Measurements from ENCODE around the gene NHSL2.
"Not testable (repeated sequence)": the region's sequence is repeated elsewhere in the genome, so short reads cannot be mapped to it uniquely, and the experiment has no call there.

The NHSL2 gene

DNA sequence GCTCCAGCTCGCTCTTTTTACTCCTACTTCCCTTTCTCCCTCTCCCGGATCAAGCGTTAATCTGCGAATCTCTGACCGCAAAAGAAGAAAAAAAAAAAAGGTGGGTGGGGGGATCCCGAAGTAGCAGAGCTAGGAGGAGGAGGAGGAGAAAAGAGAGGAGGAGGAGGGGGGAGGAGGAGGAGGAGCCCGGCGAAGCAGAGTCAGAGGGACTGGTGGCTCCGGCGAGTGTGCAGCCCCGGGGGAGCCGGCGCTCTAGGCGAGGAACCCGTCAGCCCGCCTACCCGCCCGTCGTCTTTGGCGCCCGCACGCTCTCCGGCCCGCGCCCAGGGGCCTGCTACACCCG lies at the start of gene NHSL2:
TSS of gene NHSL2 (plus strand) at position 203 of the 343 bp plus-strand sequence.
- no peak for DNase-seq (ENCODE audit: low read depth)

DNA sequence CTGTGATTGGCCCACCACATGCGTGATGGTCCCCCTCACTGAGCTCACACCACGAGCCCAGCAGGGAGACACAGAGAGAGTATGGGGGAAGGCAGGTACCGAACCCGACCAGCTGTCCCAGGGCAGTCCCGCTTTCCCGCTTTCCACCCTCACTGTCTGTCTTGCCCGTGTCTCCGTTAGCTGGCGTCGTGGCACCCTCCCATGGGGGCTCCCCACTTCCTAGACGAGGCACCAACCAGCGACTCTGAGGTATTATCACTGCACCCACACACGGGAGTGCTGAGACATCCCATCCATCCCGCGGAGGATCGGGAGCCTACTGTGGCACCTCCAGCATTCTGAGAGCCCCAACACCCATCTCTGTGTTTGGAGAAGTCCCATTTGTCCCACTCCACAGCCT lies 43.0 kb upstream of the NHSL2 start:
- no peak for DNase-seq (ENCODE audit: low read depth)

DNA sequence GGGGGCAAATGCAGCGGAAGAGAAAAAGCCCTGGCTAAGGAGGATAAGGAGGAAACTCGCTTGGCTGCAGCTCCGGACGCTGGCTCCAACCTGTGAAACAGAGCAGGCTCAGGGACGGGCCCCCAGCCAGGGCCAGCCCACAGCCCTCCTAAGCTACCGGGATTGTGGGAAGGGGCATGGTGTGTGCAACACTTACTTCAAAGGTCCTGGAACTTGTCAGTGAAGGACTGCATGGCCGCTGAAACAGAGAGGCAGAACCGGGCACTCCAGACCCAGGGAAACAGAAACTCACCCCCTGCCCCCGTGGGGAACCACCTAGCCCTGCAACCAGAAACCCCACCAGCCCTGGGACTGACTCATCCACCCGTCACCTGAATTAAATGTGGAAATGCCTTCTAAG lies 41.1 kb upstream of the NHSL2 start:
- not testable (repeated sequence) for DNase-seq (ENCODE audit: low read depth)

DNA sequence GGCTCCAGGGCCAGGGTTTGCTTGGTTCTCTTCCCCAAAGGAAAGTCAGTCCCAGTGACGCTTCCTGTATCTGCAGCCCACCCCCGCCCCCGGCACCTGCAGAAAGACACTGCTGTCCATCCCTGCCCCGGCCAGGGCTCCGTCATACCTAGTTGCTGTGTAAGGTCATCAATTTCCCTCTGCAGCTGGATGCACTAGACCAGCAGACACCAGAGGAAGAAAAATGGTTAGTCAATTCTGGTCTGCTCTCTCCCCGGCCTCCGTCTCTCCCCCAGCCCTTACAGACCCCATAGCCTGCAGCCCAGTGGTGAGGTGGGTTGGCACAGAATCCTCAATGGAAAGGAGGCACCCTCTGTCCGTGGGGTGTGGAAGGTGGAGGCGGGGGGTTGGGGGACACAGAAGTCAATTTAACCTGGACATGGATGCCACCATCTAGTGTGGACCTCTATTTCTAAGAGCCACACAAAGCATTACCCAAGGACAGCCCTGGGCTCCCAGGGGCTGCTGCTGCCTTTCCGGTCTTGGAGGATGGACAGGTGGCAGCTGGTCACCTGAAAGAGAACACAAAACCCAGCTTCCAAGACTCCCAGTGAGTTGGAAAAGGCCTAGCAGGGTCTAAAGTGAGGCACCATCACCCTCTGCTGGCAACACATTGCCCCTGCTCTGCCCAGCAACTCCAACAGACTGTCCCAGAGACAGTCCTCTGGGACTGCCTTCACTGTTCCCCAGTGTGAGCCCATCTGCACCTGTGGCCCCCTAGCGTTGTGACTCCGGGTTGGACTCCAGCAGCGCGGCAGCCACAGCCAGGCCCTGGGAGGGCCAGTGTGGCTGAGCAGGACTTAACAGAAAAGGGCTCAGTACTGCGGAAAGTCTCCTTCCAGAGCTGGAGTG lies 40.2 kb upstream of the NHSL2 start:
- no peak for DNase-seq (ENCODE audit: low read depth)

DNA sequence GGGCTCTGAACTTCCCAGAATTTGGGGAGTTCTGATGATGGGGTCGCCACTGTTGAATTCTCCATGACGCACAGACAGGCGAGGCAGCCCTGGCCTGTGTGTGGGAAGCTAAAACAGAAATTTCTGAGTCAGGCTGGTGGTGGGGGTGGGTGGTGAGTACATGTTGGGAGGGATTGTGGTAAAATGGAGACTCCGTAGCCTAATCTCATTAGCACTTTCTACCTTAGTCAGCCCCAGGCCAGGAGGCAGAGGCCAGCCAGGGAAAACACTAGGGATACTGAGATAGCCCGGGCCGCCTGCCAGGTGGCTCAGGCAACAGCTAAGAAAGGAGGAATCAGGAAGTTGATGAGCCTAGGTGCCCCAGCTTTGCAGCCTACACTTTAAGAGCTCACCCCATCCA lies 39.3 kb upstream of the NHSL2 start:
- no peak for DNase-seq (ENCODE audit: low read depth)

DNA sequence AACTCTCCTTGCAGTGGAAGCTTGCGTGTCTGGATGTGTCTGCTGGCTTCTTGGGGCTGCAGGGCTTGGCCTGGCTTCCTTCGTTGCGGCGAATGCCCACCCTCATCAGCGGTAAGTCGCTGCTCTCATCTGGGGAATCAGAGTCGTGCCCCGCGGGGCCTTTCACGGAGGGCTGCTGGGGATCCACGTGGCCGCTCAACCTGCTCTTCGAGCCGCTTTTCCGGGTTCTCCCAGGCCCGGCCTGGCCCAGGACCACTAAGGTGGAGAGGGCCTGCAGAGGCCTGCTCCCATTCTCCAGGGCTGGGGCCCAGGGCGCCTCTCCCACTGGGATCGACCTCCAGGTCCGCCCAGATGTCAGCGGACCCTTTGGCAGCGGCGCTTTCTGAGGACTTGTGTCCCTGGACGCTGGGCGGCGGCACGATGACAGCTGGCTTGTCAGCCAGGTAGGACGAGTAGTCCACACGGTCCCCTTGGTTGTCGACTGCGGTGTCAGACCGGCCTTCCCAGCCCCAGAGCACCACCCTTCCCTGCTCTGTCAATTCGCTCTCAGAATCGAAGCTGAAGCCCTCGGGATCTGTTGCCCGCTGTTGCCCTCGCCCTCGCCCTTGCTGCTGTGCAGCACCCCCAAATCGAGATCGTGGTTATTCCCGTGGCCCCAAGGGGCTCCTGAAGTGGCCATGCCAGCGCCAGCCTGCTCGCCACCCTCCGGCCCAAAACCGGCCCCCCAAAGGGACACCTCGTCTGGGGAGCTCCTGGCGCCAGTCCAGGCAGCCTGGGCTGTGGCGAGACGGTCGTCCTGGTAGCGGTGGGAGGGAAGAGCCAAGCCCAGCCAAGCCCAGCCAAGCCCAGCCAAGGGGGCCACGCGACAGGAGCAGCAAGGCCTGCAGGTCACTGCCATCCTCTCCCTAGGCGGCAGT lies 37.8 kb upstream of the NHSL2 start:
- DNase-seq (ENCODE audit: low read depth), result no peak

DNA sequence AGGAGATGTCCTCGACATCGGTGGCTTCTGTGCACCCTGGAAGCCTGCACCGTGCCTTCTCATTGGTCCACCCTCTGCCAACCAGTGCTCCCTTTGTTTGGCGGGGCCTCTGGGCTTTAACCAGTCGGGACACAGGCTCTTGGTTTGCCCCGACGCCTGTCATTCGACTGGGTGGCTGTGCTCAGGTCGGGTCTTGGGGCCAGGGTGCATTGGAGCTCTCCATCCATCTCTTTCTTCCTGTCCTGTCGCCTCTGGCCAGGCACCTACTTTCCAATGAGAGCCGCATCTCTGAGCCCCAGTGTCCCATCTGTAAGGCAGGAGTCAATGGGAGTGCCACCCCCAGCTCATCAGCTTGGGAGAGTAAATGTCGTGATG lies 37.2 kb upstream of the NHSL2 start:
- no peak for DNase-seq (ENCODE audit: low read depth)

DNA sequence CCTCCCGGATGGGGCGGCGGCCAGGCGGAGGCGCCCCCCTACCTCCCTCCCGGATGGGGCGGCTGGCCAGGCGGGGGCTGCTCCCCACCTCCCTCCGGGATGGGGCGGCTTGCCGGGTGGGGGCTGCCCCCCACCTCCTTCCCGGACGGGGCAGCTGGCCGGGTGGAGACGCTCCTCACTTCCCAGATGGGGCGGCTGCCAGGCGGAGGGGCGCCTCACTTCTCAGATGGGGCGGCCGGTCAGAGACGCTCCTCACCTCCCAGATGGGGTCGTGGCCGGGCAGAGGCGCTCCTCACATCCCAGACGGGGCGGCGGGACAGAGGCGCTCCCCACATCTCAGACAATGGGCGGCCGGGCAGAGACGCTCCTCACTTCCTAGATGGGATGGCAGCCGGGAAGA lies 33.8 kb upstream of the NHSL2 start:
- DNase-seq (ENCODE audit: low read depth), result not testable (repeated sequence)

DNA sequence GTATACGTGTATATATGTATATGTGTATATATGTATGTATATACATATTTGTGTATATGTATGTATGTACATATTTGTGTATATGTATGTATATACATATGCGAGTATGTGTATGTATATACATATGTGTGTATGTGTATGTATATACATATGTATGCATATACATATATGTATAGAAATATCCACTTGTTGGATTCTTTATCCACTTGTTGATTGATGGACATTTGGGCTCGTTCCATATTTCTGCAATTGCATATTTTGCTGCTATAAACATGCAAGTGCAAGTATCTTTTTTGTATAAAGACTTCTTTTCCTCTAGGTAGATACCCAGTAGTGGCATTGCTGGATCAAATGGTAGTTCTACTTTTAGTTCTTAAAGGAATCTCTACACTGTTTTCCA lies 25.5 kb upstream of the NHSL2 start:
- DNase-seq (ENCODE audit: low read depth), result no peak

DNA sequence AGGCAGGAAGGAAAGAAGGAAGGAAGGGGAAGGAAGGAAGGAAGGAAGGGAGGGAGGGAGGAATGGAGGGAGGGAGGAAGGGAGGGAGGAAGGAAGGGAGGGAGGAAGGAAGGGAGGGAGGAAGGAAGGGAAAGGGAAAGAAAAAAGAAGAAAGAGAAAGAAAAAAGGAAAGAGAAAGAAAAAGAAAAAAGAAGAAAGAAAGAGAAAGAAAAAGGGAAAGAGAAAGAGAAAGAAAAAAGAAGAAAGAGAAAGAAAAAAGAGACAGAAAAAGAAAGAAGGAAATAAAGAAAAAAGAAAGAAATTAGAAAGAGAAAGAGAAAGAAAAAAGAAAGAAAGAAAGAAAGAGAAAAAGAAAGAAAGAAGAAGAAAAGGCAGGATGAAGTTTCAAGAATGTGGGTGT lies 15.0 kb upstream of the NHSL2 start:
- no peak for DNase-seq (ENCODE audit: low read depth)

DNA sequence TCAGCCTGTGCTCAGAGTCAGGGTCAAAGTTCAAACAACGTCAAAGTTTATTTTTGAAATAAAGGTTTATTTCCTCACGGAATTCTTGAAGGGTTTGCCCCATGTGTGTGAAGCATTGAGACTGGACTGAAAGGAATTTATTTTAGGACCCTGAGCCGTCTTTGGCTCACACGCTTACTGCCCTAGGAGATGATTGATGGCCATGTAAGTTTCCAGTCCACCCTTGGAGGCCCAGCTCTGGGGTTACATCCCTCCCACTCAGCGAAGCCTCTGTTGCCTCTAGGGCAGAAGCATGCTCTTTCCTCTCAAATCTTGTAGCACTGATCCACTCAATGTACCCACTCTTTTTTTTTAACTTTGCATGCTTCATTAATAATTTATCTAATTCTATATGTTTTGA lies 4.5 kb upstream of the NHSL2 start:
- no peak for DNase-seq (ENCODE audit: low read depth)

DNA sequence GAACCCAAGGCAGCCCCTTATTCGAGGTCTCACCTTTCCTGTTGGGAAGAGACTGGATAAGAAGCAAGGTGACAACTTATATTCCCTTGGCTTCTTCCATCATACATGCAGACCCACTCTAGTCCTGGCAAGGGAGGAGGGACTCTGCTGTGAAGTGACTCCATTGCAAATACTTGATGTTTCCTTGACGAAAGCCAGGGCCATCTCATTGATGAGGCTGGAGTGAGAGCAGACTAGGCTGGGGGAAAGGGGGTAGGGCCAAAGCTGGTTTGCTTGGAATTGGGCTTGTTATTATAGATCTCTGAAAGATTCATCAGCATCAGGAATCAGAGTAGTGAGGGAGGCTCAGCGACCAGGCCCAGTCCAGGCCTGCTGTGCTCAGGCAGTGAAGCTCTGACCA lies 2.3 kb upstream of the NHSL2 start:
- no peak for DNase-seq (ENCODE audit: low read depth)

DNA sequence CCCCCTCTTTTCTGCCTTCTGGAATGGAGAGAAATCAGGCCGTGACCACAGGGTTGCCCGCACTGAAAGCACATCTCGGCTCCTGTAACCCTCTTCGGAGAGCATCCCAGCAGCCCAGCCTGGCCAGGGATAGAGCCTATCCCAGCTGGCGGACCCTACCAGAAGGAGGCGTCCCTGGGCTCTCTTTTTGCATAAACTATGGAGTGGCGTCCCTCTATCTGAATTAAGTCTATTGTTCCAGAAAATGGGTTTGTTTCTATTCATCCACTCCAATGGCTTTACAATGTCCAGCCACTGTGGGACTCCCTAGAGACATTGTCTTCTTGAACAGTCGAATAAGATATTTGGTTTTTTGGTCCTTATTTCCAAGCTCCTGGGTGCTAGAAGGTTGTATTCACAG lies 689 bp upstream of the NHSL2 start:
- no peak for DNase-seq (ENCODE audit: low read depth)

DNA sequence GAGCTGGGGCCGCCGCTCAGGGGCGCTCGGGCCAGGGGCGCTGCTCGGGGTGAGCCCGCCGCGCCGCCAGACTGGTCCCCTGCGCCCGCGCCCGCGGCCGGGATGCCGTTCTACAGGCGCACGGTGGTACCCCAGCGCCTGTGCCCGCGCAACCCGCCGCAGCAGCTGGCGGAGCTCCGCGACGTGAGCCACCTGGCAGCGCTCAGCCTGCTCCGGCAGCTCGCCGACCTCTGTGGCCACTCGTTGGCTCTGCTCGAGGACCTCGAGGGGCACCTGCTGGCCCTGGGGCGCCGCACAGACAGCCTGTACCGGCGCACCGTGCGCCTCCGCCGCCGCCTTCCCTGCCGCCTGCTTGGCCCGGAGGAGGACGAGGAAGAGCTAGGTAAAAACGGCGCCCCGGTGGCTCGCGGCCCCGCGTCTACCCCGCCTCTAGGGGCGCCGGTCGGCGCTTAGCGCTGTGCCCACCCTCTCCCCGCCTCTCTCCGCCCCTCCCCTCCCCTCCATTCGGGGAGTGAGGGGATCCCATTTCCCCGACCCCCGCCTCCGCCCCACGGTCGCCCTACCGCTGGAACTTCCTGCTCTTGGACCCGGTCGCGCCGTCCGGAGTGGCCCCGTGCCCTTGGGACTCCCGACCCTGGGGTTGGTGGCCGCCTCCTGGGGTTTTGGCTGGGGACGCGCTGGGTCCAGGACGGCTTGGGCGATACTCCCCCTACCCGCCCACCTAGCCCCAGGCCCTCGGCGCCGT lies 513 bp downstream of the NHSL2 start:
- no peak for DNase-seq (ENCODE audit: low read depth)

DNA sequence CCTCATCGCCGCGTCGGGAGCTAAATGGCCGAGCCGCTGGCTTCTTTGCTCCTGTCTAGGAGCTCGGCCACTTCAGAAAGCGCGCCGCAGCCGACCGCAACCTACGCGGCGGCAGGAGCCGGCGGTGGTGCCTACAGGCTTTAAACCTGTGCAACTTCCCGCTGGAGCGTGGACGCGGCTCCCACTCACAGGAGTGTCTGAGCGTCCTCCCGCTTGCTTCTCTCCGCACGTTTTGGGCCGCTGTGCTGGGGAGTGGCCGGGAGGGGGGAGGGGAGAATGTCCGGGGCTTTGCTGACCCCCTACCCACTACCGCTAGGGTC lies 1.0 kb downstream of the NHSL2 start:
- DNase-seq (ENCODE audit: low read depth), result no peak

DNA sequence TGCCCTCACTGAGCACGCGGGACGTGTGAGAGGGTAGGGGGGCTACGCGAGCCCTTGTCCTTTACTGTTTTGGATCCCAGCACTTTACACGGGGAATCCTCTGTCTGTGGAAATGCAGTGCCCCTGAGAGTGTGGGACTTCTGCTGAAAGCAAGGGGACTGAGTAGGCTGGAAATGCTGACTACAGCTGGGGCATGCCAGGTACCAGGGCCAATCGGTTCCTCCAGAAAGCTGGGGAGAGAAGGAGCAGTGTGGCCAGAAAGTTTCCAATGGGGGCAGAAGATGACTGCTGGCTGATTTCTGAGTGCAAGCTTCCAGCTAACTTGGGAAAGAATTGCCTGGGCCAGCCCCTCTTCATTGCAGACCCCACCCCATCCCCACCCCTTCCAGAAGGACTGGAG lies 1.5 kb downstream of the NHSL2 start:
- DNase-seq (ENCODE audit: low read depth), result no peak

DNA sequence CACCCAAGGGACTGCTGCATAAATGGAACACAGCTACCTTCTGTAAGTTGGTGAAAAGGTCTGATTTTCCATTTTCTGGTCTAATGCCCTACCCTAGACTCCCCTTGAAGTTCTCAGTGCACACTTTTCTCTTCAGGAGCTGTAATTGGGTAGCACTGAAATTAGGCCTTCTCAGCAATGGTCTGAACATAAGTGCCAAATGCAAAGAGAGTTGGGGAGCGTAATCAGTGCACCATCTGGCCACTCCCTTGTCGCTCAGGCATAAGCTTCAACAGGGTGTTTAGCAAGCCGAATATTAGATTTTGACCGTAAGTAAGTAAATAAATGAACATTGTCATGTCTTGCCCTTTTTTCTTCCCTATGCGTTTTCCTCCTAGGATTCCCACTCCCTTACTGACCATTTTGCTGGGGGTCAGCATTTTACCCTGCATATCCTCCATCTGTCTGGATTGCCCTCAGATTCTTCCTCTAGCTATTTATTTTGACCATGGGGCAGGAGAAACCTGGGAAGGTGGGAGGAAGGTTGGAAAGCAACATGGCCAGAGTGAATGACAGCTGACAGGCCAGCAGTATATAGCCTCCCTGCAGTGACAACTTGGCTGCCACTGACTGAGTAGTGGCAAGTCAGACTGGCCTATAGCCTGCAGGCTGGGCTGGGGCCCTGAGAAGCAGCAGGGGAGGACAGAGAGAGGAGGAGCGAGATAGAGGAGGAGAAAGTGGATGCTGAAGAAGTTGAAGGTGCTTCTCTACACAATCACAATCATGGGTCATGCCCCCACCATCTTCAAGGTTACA lies 2.7 kb downstream of the NHSL2 start:
- DNase-seq (ENCODE audit: low read depth), result no peak

DNA sequence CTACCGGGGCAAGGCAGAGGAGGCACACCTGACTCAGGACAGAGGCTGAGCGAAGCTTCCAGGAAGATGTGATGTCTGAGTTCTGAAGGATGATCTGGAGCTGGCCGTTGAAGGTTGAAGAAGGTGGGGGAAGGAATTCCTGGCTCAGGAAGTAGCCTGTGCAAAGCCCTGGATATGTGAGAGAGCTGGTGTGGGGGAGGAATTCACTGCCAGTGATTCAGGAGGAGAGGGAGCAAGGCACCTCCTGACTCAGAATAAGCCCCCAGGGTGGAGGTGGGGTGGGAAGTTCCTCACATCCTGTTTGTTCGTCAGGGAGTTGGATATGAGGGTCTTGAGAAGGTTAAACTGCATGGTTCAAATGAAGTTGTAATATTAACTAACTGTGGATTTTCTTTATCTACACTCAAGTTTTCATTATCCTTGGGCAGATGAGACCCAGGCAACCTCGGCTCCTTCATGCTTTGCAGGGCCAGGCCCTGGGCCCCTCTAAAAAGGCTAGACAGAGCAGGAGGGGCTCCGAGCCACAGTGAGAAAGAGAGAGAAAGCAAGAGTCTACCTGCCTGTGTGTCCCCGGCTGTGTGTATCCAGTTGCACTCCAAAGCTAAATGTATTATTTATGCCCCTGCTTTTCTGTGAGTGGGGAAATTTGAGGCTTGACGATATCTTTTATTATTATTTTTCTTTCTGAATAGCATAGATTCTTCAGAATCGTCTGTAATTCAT lies 7.1 kb downstream of the NHSL2 start:
- no peak for DNase-seq (ENCODE audit: low read depth)

DNA sequence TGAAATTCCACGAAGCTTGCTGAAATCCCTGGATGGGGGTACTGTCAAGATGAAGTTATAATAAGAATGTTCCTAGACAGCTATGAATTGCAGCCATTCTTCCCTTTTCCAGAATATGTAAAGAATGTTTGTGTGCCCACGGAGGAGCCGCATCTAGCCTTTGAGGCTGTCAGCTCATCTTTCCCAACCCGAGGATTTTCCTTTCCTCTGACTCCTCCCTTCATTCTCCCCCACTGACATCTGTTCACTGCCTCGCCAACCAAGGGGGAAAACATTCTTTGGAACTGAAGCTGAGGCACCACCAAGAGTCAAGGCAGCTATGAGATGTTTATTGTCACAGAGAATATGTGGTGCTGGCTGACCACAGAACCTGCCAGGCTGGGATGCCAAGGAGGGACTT lies 8.8 kb downstream of the NHSL2 start:
- DNase-seq (ENCODE audit: low read depth), result no peak

DNA sequence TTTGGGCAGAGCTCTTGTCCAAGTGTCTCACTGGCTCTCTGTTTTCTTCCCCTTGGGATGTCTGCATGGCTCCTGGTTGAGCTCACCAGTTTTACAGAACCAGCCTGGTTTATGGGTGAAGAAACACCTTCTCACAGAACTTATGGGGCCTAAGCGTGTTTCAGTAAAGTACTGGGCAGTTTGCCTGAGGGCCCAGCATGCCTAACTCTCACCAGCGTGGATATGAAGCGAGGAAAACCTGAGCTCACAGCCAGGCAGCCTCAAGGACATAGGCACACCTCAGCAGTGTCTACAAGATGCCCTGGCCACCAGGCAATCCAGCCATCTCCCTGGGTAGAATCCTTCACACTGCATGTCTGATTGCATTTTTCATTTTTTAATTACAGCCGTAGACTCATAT lies 9.2 kb downstream of the NHSL2 start:
- DNase-seq (ENCODE audit: low read depth), result no peak

DNA sequence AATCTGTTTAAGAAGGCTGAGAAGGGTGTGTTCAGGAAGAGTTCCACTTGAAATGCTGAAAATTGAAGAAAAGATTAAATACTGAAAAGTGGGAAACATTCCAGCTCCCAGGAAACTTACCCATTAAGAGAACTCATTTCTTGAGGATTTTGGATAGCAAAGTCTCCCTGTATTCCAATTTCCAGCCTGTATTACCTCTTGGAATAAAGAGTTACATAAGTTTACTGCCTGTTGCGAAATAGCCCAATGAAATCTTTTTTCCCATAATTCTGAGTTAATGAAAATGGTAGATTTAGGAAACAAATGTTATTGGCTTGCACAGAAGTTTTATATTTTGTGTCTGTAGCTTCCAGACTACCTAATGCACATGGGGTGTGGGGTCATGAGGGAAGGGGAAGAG lies 12.0 kb downstream of the NHSL2 start:
- DNase-seq (ENCODE audit: low read depth), result no peak
